GM06990 (cell line): ENCODE results near the gene ZNF653.
A peak's percentile ranks its signal among the peaks of the same experiment; 100 is the strongest.

Experiments
- DNase-seq: peaks from one replicate; pipeline ENCODE4 v3.0.0-alpha.2; 2011; ENCODE audit not compliant: insufficient read length; ENCODE audit errors: extremely low read depth
- H3K27me3 ChIP-seq: replicated peaks from 2 replicates; pipeline ENCODE4 v1.6.0; 2011; ENCODE audit warnings: low read length; ENCODE audit not compliant: control insufficient read depth, insufficient read depth
- H3K36me3 ChIP-seq: 2 replicates; pipeline ENCODE4 v1.5.1; 2011; ENCODE audit warnings: low read length; ENCODE audit not compliant: control insufficient read depth, insufficient read depth
- H3K4me3 ChIP-seq: replicated peaks from 2 replicates; pipeline ENCODE4 v1.5.1; 2011; ENCODE audit warnings: low read depth, mild to moderate bottlenecking, control low read depth, low read length
- CTCF ChIP-seq: IDR thresholded peaks from 2 replicates; pipeline ENCODE4 v1.5.1; 2011; ENCODE audit warnings: low read length, control low read depth, mild to moderate bottlenecking, inconsistent platforms; ENCODE audit not compliant: insufficient read depth, poor library complexity, severe bottlenecking

The ZNF653 gene

GRCh38 chr19:11452620-11453310 is 52.9 kb downstream of the ZNF653 start:
- Histone ChIP-seq H3K27me3 (no peaks in the 10 kb centered on the region), H3K36me3 (peaks cover 14% of the 10 kb centered on the region), H3K4me3 (peak overlapping the region; percentile 68)
- no peak for DNase-seq
- TF ChIP-seq CTCF, result peak; percentile 78

- Histone ChIP-seq H3K4me3 (peak overlapping the region; percentile 68), H3K27me3 (no peaks in the 10 kb centered on the region), H3K36me3 (peaks cover 20% of the 10 kb centered on the region)
- DNase-seq, result no peak
- no peak for TF ChIP-seq CTCF
These were observed 53.6 kb downstream of the ZNF653 start for GRCh38 chr19:11451871-11452619.

GRCh38 chr19:11451327-11451870 is 54.2 kb downstream of the ZNF653 start:
- H3K36me3 ChIP-seq, result peaks cover 25% of the 10 kb centered on the region
- no peak for DNase-seq
- TF ChIP-seq CTCF, result no peak
- H3K4me3 ChIP-seq, result peak overlapping the region; percentile 68
- H3K27me3 ChIP-seq, result no peaks in the 10 kb centered on the region

GRCh38 chr19:11450570-11451326 is 54.9 kb downstream of the ZNF653 start:
- Histone ChIP-seq H3K36me3 (peaks cover 30% of the 10 kb centered on the region), H3K4me3 (no peak overlapping the region), H3K27me3 (no peaks in the 10 kb centered on the region)
- TF ChIP-seq CTCF, result no peak
- DNase-seq, result no peak

DNA sequence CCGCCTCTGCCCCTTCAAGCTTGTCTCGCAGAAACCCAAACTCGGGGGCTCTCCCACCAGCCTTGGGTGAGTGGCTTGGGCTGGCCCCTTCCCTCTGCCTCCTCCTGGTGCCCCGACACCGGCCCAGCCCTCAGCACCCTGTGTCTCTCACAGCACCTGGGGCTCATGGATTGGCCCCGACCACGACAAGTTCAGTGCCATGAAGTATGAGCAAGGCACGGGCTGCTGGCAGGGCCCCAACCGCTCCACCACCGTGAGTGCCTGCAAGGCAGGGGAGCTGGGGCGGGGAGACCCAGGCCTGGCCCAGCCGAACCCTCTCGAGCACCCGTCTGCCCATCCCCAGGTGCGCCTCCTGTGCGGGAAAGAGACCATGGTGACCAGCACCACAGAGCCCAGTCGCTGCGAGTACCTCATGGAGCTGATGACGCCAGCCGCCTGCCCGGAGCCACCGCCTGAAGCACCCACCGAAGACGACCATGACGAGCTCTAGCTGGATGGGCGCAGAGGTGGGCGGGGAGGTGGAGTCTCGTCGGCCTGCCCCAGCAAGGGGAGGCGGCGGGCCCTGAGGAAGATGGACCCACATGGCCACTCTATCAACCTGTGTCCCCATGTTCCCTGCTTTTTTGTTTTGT is 56.6 kb downstream of the ZNF653 start:
- no peak for DNase-seq
- peaks cover 41% of the 10 kb centered on the region for H3K36me3 ChIP-seq
- no peak for TF ChIP-seq CTCF
- H3K4me3 ChIP-seq, result no peak overlapping the region
- no peaks in the 10 kb centered on the region for H3K27me3 ChIP-seq
